HG03060 (cell line): ENCODE measurements around the gene ME1.
"Not testable (repeated sequence)": the region's sequence is repeated elsewhere in the genome, so short reads cannot be mapped to it uniquely, and the experiment has no call there.

Source experiments
- ATAC-seq: cut with Tn5 transposase; IDR thresholded peaks from one replicate; pipeline ENCODE4 v1.9.1; 2021; ENCODE audit warnings: low read depth, moderate number of reproducible peaks; ENCODE audit not compliant: unreplicated experiment

The ME1 gene

DNA sequence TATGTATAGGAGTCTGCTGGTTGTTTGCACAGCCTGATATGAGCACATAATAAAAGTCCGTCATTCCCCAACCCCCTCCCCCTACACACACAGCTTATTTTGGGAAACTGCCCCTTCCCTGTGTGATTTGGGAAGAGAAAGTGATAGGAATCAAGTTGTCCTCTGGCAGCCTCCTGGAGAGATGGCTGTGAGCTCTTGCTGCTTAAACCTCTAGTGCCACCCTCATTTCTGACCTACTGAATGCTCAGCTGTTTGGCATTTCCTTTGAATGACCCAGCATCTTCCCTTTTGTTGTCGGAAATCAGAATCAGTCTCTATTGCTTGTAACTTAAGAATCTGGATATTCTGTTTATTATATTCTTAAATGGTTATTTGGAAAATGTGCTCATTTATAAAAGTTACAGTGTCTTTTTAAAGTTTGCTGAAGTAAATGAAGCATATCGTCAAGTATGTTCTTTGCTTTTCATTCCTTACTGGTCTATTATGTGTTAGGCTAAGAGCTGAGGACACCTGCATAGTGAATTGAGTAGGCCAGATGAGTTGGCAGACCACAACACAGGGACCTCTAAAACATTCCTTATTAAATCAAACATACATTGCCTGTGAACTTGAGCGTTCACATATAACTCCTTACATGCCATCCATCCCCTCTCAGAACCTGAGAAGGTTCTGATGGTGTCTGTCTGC is 232.2 kb downstream of the ME1 start:
- ATAC-seq = no peak

DNA sequence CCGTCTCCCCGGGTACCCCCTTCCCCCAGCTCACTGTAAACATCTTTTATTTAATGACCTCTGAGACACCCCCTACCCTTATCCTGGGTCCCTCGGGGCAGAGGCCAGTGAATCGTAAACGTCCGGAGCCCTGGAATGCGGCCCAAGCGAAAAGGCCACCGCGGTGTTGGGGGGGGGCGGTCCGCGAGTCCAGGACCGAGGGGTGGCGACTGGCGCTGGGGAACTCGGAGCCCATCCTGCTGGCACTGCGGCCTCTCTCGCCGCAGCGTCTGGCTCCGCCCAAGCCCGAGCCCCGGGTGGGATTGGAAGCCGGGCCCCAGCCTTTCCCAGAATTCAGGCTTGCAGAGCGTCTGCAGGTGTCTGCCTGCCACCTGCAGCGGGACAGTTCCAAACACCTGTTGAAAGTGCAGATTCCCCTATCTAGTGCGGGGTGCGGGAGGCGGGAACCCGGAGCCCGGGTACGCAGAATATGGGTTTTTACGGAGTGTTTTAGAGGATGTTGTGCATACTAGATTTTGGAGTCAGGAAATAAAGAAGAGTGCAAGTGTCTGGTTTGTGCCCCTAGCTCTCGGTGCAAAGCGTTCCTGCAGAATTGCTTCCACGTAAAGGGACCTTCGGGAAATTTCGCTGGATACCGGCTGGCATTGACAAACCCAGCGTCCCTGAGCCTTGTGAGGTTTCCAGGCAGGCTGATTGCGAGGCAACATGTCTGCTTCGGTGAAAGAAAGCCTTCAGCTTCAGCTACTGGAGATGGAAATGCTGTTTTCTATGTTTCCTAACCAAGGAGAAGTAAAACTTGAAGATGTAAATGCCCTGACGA is 236.9 kb downstream of the ME1 start:
- no peak for ATAC-seq

DNA sequence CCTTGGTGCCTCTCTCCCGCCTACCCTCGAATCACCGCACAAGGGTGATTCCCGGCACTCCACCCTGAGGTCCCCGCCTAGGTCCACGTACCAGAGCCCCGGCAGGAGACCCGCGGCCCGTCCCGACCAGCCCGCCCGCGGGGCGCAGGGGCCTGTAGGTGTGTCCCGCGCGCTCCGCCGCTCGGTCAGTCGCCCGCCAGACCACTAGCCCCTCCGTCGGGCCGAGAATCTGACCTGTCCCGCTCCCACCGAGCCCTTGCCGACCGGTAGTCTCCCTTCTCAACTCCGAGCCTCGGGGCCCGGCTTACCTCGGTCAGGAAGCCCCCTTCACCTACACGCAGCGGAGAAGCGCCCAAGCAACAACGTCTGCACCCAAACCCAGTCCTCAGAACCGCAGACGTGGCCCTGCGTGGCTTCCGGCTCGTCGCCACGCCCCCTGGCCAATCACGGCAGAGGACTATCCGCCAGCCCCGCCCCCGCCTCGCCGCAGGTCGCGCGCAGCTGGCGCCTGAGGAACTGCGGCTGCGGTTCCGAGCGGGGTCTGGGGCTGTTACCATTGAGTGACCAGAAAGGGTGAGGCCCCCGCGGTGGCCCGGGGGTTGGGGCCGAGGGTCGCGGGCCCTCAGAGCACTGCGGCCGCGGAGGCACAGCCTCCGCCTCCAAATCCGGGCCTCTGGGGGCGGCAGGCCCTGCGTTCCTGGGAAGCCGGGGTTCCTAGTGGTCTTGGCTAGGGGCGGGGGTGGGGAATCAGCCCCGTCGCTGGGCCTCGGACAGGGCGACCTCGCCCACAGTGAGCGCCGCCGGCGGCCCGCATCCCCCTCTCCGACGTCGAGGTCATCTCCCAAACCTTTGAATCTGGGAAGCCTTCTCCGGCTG is 237.7 kb downstream of the ME1 start, which contains the start of the genes PGM3 and RWDD2A:
TSS of gene PGM3 (minus strand) at position 395 of the 876 bp plus-strand sequence. CDS start 2,253 bp downstream, outside the sequence.
TSS of gene RWDD2A (plus strand) at position 487 of the 876 bp plus-strand sequence. CDS start 1,095 bp downstream, outside the sequence.
- peak; percentile 94 for ATAC-seq

DNA sequence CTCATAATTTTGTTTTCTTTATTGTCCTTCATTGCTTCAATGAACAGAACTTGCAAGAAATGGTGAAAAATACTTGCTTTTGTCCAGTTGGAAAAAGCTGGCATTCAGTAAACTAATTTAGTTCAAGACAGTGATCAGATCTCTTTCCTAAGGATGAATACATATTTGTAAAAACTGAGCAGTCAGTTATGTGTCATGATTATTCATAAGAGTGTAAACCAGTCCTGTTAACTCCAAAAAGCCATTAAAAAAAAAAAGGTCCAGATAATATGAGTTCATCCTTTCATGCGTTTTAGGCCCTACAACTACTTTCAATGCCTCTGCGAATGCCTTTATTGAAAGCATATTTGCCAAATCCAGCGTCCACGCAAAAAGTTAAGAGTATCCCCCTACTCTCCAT is 238.4 kb downstream of the ME1 start:
- no peak for ATAC-seq

DNA sequence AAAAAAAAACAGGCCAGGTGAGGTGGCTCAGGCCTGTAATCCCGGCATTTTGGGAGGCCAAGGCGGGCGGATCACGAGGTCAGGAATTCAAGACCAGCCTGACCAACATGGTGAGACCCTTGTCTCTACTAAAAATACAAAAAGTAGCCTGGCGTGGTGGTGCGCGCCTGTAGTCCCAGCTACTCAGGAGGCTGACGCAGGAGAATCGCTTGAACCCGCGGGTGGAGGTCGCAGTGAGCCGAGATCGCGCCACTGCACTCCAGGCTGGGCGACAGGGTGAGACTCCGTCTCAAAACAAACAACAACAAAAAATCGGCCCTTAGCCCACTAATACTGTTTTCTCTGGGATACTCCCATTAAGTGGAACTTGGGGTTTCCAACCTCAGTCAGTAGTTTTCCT is 238.9 kb downstream of the ME1 start:
- ATAC-seq = not testable (repeated sequence)

DNA sequence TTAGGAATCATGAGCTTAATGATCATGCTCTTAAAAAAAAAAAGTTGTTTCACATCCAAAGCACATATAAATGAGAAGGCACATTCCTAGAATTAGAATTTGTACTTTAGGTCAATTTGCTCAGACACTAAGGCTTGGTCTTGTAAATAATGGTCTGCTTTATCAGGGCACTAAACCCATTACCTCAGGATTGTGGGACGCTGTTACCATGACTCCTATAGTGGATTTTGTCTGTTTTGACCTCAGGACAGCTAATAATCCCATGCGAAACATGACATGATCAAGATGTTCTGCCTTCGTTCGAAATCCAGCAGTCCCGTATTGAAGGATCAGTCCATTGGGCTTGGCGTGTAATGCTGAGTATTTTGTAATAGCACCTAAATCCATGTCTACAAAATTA is 240.2 kb downstream of the ME1 start:
- ATAC-seq = no peak

DNA sequence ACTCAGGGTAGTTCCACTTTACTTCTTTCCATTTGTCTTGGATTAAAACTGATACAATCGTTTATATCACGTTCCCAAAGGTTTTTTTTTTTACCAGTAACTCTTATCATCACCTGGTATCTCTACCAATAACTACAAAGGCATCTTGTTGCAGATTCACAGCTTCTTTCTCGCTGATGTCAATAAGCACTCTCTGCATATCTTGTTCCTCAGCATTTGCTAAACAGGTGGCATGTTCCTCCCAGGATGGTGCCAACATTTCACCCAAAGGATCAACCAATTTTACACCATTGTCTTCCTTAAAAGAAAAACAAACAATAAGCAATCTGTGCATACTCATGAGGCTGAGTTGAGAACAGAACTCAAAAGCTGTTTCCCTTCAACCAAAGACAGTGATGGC is 242.3 kb downstream of the ME1 start:
- ATAC-seq = no peak

DNA sequence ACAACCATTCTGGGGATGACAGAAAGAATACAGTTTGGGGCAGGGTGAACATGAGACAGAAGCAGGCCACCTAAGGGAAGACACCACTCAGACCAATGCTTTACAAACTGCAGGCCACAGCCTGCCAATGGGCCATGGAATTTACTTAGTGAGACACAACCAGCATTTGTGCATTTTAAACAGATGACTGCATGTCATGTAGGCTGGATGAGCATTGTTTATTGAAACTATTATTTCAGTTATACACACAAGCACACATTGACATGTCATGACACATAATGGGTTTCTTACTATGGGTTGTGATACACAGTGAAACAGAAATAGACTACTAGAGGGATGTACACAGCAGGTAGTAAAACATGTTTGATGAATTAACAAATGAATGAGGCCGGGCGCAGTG is 245.8 kb downstream of the ME1 start:
- no peak for ATAC-seq

DNA sequence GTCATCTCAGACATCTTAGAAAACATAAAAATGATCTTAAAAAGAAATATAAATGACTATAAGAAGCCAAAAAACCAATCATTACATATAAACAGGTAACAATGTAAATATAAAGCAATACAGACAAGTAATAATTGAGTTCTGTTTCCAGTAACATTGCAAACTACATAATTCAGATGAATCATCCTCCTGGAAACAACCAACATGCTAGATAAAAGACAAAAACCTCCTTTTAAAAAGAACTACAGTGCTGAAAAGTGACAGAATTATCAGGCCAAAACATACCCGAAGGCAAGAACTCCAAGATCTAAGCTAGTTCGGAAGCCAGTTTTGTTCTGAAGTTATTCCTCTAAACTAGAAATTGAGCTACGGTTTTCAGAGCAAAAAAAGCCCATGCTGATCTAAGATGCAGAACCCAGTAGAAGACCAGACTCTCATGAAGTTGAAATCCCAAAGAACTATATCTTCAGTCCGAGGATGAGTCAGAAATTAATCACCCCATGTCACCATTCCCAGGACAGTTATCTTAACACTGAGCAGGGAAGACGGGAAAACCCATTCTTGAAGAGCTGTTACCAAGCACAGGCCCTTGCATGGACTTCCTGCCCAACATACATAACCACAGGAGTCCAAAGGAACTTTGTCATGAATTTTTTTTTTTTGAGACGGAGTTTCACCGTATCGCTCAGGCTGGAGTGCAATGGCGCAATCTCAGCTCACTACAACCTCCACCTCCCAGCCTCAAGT is 247.6 kb downstream of the ME1 start:
- no peak for ATAC-seq

DNA sequence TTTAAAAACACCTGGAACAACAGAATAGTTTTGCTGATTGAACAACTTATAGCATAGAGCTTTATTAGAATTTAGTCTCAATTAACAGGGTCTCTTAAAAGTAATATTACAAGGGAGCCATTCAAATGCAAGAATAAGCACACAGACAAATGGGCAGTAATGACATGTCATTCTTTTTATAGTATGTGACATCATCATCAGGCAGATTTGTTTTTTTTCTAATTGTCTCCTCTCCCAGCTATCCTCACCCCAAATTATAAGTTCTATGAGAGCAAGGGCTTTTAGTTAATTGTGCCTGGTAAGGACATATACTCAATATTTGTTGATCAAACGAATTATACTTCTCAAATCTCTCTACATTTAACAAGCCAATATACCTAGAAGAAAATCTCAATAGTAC is 248.7 kb downstream of the ME1 start:
- no peak for ATAC-seq

DNA sequence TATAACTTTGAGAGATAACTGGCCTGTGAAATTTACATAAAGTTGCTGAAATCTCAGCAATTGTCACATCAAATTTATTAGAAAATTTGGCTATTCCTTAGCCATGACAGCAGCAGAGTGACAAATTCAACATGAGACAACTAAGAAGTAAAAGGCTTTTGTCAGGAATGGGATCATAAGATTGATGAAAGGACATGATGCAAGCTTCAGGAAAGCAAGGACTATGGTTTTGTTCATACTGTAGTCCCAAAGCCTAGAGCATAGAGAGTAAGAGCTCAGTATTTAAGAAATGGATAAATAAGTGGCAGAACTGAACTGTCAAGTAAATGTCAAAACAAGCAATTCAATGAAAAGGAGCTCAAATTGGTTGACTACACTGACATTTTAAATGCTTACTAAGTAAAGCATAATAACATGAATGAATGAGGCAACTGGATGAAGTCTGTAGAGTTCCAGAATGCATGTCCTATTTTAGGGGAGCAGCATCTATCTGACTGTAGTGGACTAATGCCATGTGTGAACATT is 250.4 kb downstream of the ME1 start:
- ATAC-seq = no peak

DNA sequence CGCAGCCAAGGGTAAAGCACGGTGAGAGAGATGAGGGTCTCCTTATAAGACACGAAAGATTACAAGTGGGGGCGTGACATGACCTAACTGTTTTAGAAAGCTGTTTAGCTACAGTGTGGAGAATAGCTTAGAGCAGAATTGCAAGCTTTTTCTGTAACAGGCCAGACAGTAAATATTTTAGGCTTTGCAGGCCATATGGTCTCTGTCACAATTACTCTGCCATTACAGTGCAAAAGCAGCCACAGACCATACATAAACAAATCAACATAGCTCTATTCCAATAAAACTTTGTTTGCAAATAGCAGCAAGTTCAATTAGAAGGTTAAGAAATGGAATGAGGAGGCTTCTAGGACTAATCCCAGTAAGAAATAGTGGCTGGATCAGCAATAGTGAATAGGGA is 254.6 kb downstream of the ME1 start:
- no peak for ATAC-seq

DNA sequence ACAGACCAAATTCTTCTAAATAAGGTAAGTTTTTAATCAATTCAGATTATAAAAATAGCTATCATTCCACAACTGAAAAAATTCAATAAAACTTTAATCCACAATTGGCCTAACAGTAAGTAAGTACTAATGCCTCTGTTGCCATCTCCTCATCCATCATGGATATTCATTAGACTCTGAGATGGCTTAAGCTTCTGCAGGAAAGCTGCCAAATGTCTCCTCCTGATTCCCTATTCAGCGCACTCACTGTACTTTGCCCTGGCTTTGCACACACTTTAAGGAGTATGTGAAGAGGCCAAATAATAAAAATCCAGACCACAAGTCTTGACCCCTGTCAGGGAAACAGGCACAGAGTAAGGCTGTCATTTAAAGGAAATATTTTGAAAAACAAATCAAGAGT is 261.3 kb downstream of the ME1 start:
- ATAC-seq = no peak

DNA sequence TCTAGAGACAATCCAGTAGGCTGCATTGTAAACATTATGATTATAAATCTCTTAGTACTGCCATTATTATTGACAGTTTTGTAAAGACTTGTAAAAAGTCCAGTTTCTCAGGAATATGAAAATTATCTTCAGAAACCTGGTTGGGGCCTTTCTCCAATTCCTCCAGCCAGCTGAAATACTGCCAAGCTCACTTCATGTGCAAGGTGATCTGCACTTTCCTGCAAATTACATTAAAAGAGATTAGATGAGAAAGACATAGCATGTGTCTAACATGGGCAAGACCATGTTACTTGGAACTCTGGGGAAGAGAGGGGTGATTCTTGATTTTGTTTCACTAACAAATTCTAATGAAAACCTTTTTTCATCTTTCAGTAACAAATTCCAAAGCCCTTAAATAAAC is 261.7 kb downstream of the ME1 start:
- no peak for ATAC-seq

DNA sequence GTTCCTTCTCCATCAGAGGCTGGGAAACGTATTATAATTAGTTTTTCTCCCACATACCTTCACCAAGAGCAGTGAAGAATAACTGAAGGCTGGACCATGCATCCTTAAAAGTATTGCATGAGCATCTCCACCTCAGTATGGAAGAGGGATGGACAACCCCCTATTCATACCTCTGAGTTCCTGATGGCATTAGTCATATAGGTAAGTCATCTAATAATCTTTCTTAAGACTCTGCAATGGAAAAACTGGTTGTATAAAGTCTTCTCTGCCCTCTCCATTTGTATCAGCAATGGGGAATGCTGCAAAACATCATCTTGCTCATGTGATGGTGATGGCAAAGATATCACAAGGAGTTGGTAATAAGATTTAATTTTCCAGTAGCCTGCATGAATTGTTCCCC is 262.3 kb downstream of the ME1 start:
- no peak for ATAC-seq

DNA sequence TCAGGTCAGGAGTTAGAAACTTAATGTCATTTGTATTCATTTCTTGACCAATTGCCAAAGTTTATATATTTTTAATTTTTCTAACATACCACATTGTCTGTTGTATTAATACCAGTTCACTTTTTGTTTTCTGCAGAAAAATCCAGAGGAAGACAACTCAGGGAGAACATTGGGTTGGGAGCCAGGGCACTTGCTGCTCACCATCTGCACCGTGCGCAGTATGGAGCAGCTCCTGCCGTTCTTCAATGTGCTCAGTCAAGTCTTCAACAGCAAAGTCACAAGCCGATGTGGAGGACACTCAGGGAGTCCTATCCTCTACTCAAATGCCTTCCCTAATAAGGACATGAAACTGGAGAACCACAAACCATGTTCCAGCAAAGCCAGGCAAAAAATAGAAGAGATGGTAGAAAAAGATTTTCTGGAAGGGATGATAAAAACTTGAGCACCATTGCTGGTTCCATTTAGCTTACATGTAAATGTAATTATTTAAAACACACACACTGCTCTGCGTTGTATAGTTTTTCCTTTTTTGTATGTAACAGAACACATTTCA is 263.0 kb downstream of the ME1 start:
- no peak for ATAC-seq
